Measurements from ENCODE around the gene TDRKH.

GRCh38 chr1:151817353-151817730 is 27.0 kb upstream of the TDRKH start:
- no peak for TF ChIP-seq ZNF274 (IDR thresholded peaks at IDR 0.05; ENCODE audit: low read depth, low read length)
- TF ChIP-seq CTCF (IDR thresholded peaks at IDR 0.05 in 2 of 3, conservative IDR thresholded peaks at IDR 0.05 in 1 of 3; ENCODE audit: borderline replicate concordance in 1 of 3, insufficient read depth in 1 of 3, low read depth in 2 of 3, low read length in 2 of 3), result no peak
- TF ChIP-seq POLR2A (IDR thresholded peaks at IDR 0.05; ENCODE audit: borderline replicate concordance, extremely low read depth, insufficient read depth, insufficient read length), result no peak
- TF ChIP-seq EZH2 (IDR thresholded peaks at IDR 0.05), result no peak
- TF ChIP-seq RAD21 (IDR thresholded peaks at IDR 0.05; ENCODE audit: low read depth), result no peak
- no peak for TF ChIP-seq SP1 (IDR thresholded peaks at IDR 0.05; ENCODE audit: low read depth)
- TF ChIP-seq CEBPB (IDR thresholded peaks at IDR 0.05; ENCODE audit: low read depth), result no peak
- TF ChIP-seq FOSL1 (IDR thresholded peaks at IDR 0.05; ENCODE audit: low read depth), result no peak
- TF ChIP-seq REST (IDR thresholded peaks at IDR 0.05; ENCODE audit: low read depth), result no peak
- no peak for TF ChIP-seq ZFX (IDR thresholded peaks at IDR 0.05)
- TF ChIP-seq POLR2AphosphoS5 (IDR thresholded peaks at IDR 0.05; ENCODE audit: low read depth, low read length), result no peak

Data from HCT116 (cell line).